Neutrophil (primary cell): ENCODE results near the gene CYSRT1.
A peak's percentile ranks its signal among the peaks of the same experiment; 100 is the strongest.

Experiments
- H3K27ac ChIP-seq: fragments of 200-600 bp; sonication (generic); 2 replicates; pipeline ENCODE4 v1.5.1; 2016; ENCODE audit warnings: mild to moderate bottlenecking, moderate library complexity
- H3K27me3 ChIP-seq: fragments of 200-600 bp; sonication (generic); 2 replicates; pipeline ENCODE4 v1.6.0; 2016; ENCODE audit warnings: mild to moderate bottlenecking
- H3K36me3 ChIP-seq: fragments of 200-600 bp; sonication (generic); 2 replicates; pipeline ENCODE4 v1.5.1; 2017
- H3K4me1 ChIP-seq, 2 experiments: fragments of 200-600 bp in 1 of 2; sonication (generic) in 1 of 2; 1 replicate in 1 of 2; 2 replicates in 1 of 2; pipeline versions ENCODE4 v1.5.1 to v1.6.1; 2013 to 2016; ENCODE audit warnings: low read depth in 1 of 2, low read length in 1 of 2, mild to moderate bottlenecking in 1 of 2, moderate library complexity in 1 of 2; ENCODE audit not compliant: control insufficient read depth in 1 of 2, insufficient read depth in 1 of 2
- H3K4me3 ChIP-seq, 2 experiments: fragments of 200-600 bp in 1 of 2; sonication (generic) in 1 of 2; 1 replicate in 1 of 2; 2 replicates in 1 of 2; pipeline ENCODE4 v1.5.1; 2013 to 2016; ENCODE audit warnings: low read depth in 1 of 2, low read length in 1 of 2, mild to moderate bottlenecking in 1 of 2, moderate library complexity in 1 of 2
- H3K9me3 ChIP-seq: fragments of 200-600 bp; sonication (generic); 2 replicates; pipeline ENCODE4 v1.5.1; 2016
- CTCF ChIP-seq: fragments of 200-600 bp; sonication (generic); IDR thresholded peaks from 2 replicates; pipeline ENCODE4 v1.5.1; 2016; ENCODE audit warnings: antibody characterized with exemption

CYSRT1 gene

DNA sequence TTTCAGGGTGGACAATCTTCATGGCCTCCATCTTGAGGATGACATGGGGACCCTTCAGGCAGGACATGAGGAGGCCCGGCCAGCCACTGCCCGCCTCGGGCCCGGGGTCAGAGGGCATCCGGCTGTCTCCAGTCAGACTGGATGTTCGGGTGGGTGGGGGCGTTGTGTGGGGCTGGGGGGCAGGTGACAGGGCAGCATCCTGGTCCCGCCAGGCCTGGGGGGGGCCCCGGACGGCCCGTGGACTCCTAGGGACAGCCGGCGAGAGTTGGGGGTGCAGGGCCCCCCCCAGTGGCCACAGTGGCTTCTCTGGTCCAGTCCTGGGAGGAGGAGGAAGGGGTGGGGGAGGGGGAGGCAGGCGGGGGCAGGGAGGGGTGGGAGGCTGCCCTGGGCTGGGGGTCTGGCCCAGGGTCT, 3.9 kb upstream of the CYSRT1 start:
- no peak for TF ChIP-seq CTCF
- Histone ChIP-seq H3K4me1 (peaks cover 15 to 30% of the 10 kb centered on the region in 2 experiments), H3K4me3 (no peak overlapping the region)

GRCh38 chr9:137221506-137222111, 3.4 kb upstream of the CYSRT1 start:
- TF ChIP-seq CTCF, result no peak
- H3K9me3 ChIP-seq, result no peaks in the 10 kb centered on the region
- H3K4me1 ChIP-seq, result peaks cover 15 to 30% of the 10 kb centered on the region in 2 experiments
- no peak overlapping the region for H3K4me3 ChIP-seq
- H3K36me3 ChIP-seq, result peaks cover 19% of the 10 kb centered on the region
- H3K27ac ChIP-seq, result no peak overlapping the region
- peaks cover 58% of the 10 kb centered on the region for H3K27me3 ChIP-seq

More for the DNA sequence above, 3.9 kb upstream of the CYSRT1 start:
- Histone ChIP-seq H3K27ac (no peak overlapping the region), H3K36me3 (peaks cover 24% of the 10 kb centered on the region), H3K9me3 (no peaks in the 10 kb centered on the region), H3K27me3 (peaks cover 52% of the 10 kb centered on the region)

- Histone ChIP-seq H3K27me3 (peaks cover 66% of the 10 kb centered on the region), H3K27ac (peak within 1 kb of the TSS; percentile 87), H3K9me3 (no peaks in the 10 kb centered on the region), H3K36me3 (peaks cover 11% of the 10 kb centered on the region), H3K4me1 (peaks cover 15 to 30% of the 10 kb centered on the region in 2 experiments), H3K4me3 (peak within 1 kb of the TSS; percentile 84 to 94)
- TF ChIP-seq CTCF, result no peak
Observed at GRCh38 chr9:137222190-137223077, 2.5 kb upstream of the CYSRT1 start, which contains the start of gene RNF208. TSS of gene RNF208 (minus strand) at chr9:137222240. CDS start at chr9:137221212, 1,028 bp downstream.

DNA sequence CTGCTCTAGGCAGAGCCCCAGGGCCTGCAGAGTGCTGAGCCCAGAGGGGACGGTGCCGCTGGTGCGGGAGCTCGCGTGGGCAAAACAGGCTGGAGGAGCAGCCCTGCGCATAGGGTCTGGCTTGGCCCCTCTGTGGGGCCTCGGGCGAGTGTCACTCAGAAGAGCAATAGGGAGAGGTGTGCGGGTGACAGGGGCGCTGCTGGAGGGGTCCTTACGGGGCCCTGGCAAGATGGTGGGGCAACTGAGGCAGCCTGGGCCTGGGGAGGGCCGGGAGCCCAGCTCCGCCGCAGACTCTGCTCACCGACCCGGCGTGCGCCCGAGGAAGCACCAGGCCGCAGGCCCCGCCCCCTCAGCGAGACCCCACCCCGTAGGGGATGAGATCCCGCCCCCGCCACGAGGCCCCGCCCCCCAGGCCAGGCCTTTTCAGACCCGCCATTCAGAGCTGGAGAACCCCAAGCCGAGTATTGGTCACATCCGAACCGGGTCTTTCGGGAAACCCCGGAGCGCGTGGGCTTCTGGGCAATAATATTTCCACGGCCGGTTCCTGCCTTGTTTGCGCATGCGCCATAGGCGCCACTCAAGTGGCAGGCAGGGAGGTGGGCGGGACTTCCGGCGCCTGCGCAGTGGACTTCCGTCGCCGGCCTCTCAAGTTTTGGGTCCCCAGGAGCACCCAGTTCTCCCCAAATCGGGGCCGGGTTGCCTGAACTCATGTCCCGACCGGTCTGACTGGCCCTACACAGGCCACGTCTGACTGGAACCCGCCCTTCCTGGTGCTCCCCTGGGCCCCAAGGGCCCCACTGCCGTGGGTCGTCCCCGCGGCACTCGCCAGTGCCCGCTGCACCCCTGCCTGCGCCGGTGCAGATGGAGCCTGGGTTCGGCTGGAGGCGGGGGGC, 1.6 kb upstream of the CYSRT1 start:
- H3K27ac ChIP-seq, result peak overlapping the region; percentile 87
- H3K36me3 ChIP-seq, result peaks cover 2% of the 10 kb centered on the region
- H3K9me3 ChIP-seq, result no peaks in the 10 kb centered on the region
- peaks cover 15 to 30% of the 10 kb centered on the region in 2 experiments for H3K4me1 ChIP-seq
- H3K4me3 ChIP-seq, result peak overlapping the region; percentile 84 to 94
- H3K27me3 ChIP-seq, result peaks cover 75% of the 10 kb centered on the region
- TF ChIP-seq CTCF, result peak; percentile 26

GRCh38 chr9:137225699-137226331, 841 bp downstream of the CYSRT1 start:
- Histone ChIP-seq H3K4me3 (no peak overlapping the region), H3K4me1 (peaks cover 15 to 30% of the 10 kb centered on the region in 2 experiments)

More at GRCh38 chr9:137225699-137226331, 841 bp downstream of the CYSRT1 start:
- Histone ChIP-seq H3K36me3 (no peaks in the 10 kb centered on the region), H3K27me3 (peaks cover 86% of the 10 kb centered on the region), H3K9me3 (no peaks in the 10 kb centered on the region), H3K27ac (no peak overlapping the region)
- TF ChIP-seq CTCF, result no peak
